ENCODE results near the gene SIAE.

DNA sequence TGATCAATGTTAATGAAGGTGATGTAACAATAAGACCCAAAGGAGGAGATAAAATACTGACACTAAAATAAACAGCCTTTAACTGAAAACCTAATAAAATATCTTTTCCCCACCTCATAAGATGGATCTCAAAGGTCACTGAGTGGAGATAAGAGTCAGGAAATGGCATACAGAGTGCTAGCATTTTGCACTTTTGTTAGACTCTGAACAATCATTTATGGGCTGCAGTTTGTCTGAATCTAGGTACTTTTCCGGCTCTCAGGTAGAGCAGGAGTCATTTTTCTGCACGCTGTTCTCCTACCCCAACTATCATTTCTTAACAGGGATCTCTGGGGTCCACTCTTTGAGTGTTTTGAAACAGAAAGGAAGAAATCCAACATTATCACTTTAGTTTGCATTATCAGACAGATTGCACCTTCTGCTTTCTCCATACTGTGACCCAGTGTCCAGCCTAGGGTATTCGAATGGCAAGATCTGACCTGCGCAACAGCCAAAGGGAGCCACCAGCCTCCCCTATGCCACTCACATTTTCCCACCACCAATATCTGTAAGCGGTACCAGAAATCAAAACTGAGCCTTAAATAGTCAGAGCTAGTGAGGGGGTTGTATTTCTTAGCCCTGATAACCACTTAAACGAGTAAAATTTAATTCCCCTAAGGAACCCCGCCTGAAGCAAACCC lies 863 bp downstream of the SIAE start:
- TF ChIP-seq, protein P1, sequence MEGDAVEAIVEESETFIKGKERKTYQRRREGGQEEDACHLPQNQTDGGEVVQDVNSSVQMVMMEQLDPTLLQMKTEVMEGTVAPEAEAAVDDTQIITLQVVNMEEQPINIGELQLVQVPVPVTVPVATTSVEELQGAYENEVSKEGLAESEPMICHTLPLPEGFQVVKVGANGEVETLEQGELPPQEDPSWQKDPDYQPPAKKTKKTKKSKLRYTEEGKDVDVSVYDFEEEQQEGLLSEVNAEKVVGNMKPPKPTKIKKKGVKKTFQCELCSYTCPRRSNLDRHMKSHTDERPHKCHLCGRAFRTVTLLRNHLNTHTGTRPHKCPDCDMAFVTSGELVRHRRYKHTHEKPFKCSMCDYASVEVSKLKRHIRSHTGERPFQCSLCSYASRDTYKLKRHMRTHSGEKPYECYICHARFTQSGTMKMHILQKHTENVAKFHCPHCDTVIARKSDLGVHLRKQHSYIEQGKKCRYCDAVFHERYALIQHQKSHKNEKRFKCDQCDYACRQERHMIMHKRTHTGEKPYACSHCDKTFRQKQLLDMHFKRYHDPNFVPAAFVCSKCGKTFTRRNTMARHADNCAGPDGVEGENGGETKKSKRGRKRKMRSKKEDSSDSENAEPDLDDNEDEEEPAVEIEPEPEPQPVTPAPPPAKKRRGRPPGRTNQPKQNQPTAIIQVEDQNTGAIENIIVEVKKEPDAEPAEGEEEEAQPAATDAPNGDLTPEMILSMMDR (IDR thresholded peaks at IDR 0.05) = no peak
- no peak for TF ChIP-seq EP300 (IDR thresholded peaks at IDR 0.05)
- no peak for TF ChIP-seq POLR2A (IDR thresholded peaks at IDR 0.05)
- no peak for TF ChIP-seq POLR2AphosphoS5 (IDR thresholded peaks at IDR 0.05)
